Transverse colon (tissue), 4 donors: Measurements from ENCODE around the gene RSPH9.

Experiments used
- POLR2AphosphoS5 ChIP-seq, 3 donors: sonication (generic); formaldehyde crosslinking; IDR thresholded peaks; one replicate each; pipeline ENCODE4 v1.6.1; 2016; ENCODE audit warnings: antibody characterized with exemption in 3 of 3
- TF ChIP-seq, protein P1 (sequence below), 5 experiments: fragments of 200-600 bp in 3 of 5; fragments of 450-650 bp in 2 of 5; sonication (generic) in 3 of 5; IDR thresholded peaks; 1 replicate in 2 of 5; 2 replicates in 3 of 5; pipeline ENCODE4 v1.5.1; 2016 to 2017; ENCODE audit warnings: antibody characterized with exemption in 5 of 5, inconsistent platforms in 3 of 5, mild to moderate bottlenecking in 2 of 5, moderate library complexity in 1 of 5

DNA sequence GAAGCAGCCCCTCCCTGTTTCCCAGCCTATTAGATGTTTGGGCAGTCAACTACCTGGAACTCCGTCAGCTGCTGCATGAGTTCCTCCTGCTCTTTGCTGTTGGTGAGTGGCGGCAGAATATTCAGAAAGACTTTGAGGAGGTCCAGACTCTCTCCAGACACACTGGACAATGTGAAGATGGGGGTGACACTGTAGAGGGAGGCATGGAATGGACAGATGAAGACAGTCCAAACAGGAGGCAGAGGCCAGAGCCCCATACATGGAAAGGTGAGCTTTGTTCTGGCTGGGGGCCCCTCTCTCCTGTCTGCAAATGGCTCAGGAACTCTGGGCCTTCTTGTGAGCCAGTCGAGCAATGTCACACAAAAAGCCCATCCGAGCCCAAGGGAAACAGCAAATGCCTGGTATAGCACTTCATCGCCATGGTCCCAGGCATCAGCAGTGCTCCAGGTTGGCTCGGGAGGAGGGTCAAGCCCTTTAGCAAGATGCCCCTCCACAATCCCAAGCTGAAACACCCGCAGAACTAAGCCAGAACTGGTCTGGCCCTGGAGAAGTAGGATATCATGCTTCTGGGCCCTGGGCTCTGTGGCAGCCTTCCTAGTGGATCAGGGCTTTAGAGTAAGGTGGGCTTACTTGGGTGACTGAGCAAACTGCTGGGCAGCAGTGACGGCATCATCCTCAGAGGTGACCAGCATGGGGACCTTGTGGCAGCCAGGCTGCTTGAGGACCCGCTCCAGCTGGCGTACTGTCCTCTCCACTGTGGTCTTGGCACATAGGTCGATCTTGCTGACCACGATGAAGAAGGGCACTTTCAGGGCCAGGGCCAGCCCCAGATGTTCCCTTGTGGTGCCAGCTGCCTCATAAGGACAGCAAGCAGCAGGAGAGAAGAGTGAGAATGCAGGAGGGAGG, 20.7 kb upstream of the RSPH9 start:
- TF ChIP-seq, protein P1, sequence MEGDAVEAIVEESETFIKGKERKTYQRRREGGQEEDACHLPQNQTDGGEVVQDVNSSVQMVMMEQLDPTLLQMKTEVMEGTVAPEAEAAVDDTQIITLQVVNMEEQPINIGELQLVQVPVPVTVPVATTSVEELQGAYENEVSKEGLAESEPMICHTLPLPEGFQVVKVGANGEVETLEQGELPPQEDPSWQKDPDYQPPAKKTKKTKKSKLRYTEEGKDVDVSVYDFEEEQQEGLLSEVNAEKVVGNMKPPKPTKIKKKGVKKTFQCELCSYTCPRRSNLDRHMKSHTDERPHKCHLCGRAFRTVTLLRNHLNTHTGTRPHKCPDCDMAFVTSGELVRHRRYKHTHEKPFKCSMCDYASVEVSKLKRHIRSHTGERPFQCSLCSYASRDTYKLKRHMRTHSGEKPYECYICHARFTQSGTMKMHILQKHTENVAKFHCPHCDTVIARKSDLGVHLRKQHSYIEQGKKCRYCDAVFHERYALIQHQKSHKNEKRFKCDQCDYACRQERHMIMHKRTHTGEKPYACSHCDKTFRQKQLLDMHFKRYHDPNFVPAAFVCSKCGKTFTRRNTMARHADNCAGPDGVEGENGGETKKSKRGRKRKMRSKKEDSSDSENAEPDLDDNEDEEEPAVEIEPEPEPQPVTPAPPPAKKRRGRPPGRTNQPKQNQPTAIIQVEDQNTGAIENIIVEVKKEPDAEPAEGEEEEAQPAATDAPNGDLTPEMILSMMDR (IDR thresholded peaks at IDR 0.05) = no peak
- TF ChIP-seq POLR2AphosphoS5 (IDR thresholded peaks at IDR 0.05) = no peak
